ENCODE results near the gene INHBA. TPM values are rescaled to one million over a fixed set of nuclear protein-coding genes. Genes with fewer than 3 reads are reported as not detected.
A peak's percentile ranks its signal among the peaks of the same experiment; 100 is the strongest.

INHBA gene
- total and polyA plus RNA-seq, 2 of the 4 experiments (the other 2 are of a cell fraction): 60.2 to 112 TPM

DNA sequence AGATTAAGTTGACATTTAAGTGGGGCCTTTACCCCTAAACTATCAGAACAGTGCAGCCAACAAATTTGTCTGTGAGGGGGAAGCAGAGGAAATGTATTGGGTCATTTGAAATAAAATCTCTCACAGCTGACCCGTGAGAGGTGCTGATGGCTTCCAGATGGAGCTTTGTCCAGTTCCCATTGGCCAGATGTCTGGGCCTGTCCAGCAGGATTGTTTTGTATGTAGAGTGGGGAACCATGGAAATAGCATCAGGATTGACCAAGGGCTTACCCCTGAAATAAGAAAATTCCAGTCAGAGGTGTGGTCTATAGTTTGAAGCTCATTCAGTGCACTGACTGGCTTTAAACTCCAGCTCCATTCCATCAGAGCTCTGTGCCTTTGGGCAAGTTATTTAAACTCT, 50.6 kb downstream of the INHBA start:
- CTCF ChIA-PET: no interaction called here
- POLR2A ChIA-PET (ENCODE audit: unreplicated experiment): no interaction called here
- in situ Hi-C loops (cut with MboI; ENCODE audit: low sequenced_read_pairs) (no loop called here), intact Hi-C loops (cut with micrococcal nuclease) (no loop called here), dilution Hi-C loops (cut with HindIII; ENCODE audit: low sequenced_read_pairs, unreplicated experiment) (no loop called here)
- TF ChIP-seq RCOR1 (IDR thresholded peaks at IDR 0.05; ENCODE audit: insufficient replicate concordance, low read length) (no peak), POLR2A (IDR thresholded peaks at IDR 0.05; ENCODE audit: low read depth, low read length) (no peak), BHLHE40 (IDR thresholded peaks at IDR 0.05; ENCODE audit: low read depth, low read length) (no peak), MAZ (IDR thresholded peaks at IDR 0.05; ENCODE audit: borderline replicate concordance, low read depth, low read length) (no peak), RAD21 (IDR thresholded peaks at IDR 0.05; ENCODE audit: low read length) (no peak)
- Histone ChIP-seq H3K23ac (ENCODE audit: low read depth, low read length) (no peak overlapping the region), H3K18ac (ENCODE audit: low read depth, low read length) (no peak overlapping the region), H2BK20ac (ENCODE audit: low read depth, low read length) (no peak overlapping the region), H4K91ac (ENCODE audit: insufficient read depth, low read depth, low read length) (no peak overlapping the region), H3K56ac (ENCODE audit: extremely low read depth, insufficient read depth, low read length) (no peak overlapping the region), H3K4me1 (ENCODE audit: control insufficient read depth, insufficient read depth, low read length) (peaks cover 4% of the 10 kb centered on the region; the same call in 1 of the 2 replicates), H3K9me3 (ENCODE audit: control insufficient read depth, insufficient read depth, low read length) (no peaks in the 10 kb centered on the region), H2BK5ac (ENCODE audit: low read depth, low read length, poor library complexity, severe bottlenecking) (no peak overlapping the region), H3K79me1 (ENCODE audit: low read depth in 1 of 2, low read length in 2 of 2) (no peaks in the 10 kb centered on the region), H2AK9ac (replicated peaks; ENCODE audit: low read depth, low read length, poor library complexity) (no peak overlapping the region), H3K9me1 (ENCODE audit: insufficient read depth, low read length) (no peaks in the 10 kb centered on the region), H3K36me3 (ENCODE audit: control insufficient read depth, insufficient read depth, low read length) (no peaks in the 10 kb centered on the region), H4K8ac (ENCODE audit: low read depth in 2 of 2, low read length in 2 of 2) (no peak overlapping the region), H3K27ac (ENCODE audit: insufficient read depth, low read length) (no peak overlapping the region), H2AK5ac (ENCODE audit: low read depth, low read length) (no peak overlapping the region), H2BK120ac (ENCODE audit: low read depth, low read length) (no peak overlapping the region), H2BK15ac (ENCODE audit: low read depth, low read length) (no peak overlapping the region), H3K4me2 (ENCODE audit: low read depth, low read length) (no peak overlapping the region), H3K27me3 (ENCODE audit: control insufficient read depth, insufficient read depth, low read length) (no peaks in the 10 kb centered on the region), H3K14ac (replicated peaks; ENCODE audit: low read depth, low read length) (no peak overlapping the region), H3K4ac (ENCODE audit: low read depth, low read length) (no peak overlapping the region), H3K4me3 (ENCODE audit: insufficient read depth, low read depth, low read length) (no peak overlapping the region), H4K20me1 (ENCODE audit: insufficient read depth, low read length) (no peaks in the 10 kb centered on the region), H4K5ac (ENCODE audit: low read depth, low read length) (no peak overlapping the region), H2AFZ (replicated peaks; ENCODE audit: low read length, poor library complexity) (no peak overlapping the region), H3K9ac (ENCODE audit: low read depth, low read length) (no peak overlapping the region)
- DNase-seq (peak; percentile 13), ATAC-seq (ENCODE audit: low read depth) (no peak)
- no TSS peak for BruUV-seq (replicated peaks)
- WGBS, 2 experiments (ENCODE audit: extremely low coverage in 2 of 2, insufficient read length in 1 of 2): 50% methylated on average over 1 of the region's 1 CpG; no CpG with 5 or more reads in 1 of the 2 experiments

Data from IMR-90 (cell line).